Transverse colon (tissue), 4 donors: Measurements from ENCODE around the gene DCBLD2. TPM values are rescaled to one million over a fixed set of nuclear protein-coding genes. Genes with fewer than 3 reads are reported as not detected.

Experiments used
- DNase-seq: peaks from one replicate; pipeline ENCODE4 v3.0.0-alpha.2; 2019
- H3K27ac ChIP-seq, 4 donors: fragments of 200-600 bp; sonication (generic); 2 replicates each; pipeline ENCODE4 v1.5.1; 2016 to 2018; ENCODE audit warnings: inconsistent platforms in 4 of 4
- H3K27me3 ChIP-seq: fragments of 200-600 bp; sonication (generic); 2 replicates; pipeline ENCODE4 v1.5.1; 2017; ENCODE audit warnings: inconsistent platforms
- H3K36me3 ChIP-seq, 4 donors: fragments of 200-600 bp; sonication (generic); 2 replicates each; pipeline ENCODE4 v1.5.1; 2017 to 2019; ENCODE audit warnings: inconsistent platforms in 4 of 4
- H3K4me1 ChIP-seq, 4 donors: fragments of 200-600 bp; sonication (generic); 2 replicates each; pipeline ENCODE4 v1.5.1; 2017 to 2020; ENCODE audit warnings: inconsistent platforms in 4 of 4
- H3K4me3 ChIP-seq, 4 donors: fragments of 200-600 bp; sonication (generic); 1 replicate in 1 of 4; 2 replicates in 3 of 4; pipeline versions ENCODE4 v1.5.1 to v1.6.1; 2017 to 2019; ENCODE audit warnings: inconsistent platforms in 4 of 4
- H3K9me3 ChIP-seq, 2 donors: fragments of 200-600 bp; sonication (generic); 2 replicates each; pipeline ENCODE4 v1.5.1; 2017 to 2019; ENCODE audit warnings: inconsistent platforms in 2 of 2
- CTCF ChIP-seq, 5 experiments: fragments of 200-600 bp in 3 of 5; fragments of 450-650 bp in 2 of 5; sonication (generic) in 3 of 5; IDR thresholded peaks; 1 replicate in 2 of 5; 2 replicates in 3 of 5; pipeline ENCODE4 v1.5.1; 2016 to 2017; ENCODE audit warnings: antibody characterized with exemption in 5 of 5, inconsistent platforms in 3 of 5, mild to moderate bottlenecking in 2 of 5, moderate library complexity in 1 of 5
- EP300 ChIP-seq: sonication (generic); formaldehyde crosslinking; IDR thresholded peaks from one replicate; pipeline ENCODE4 v1.6.1; 2017; ENCODE audit warnings: antibody characterized with exemption, low read depth
- POLR2A ChIP-seq: fragments of 450-650 bp; IDR thresholded peaks from one replicate; pipeline ENCODE4 v1.6.1; 2016; ENCODE audit warnings: antibody characterized with exemption, mild to moderate bottlenecking, moderate library complexity
- POLR2AphosphoS5 ChIP-seq, 3 donors: sonication (generic); formaldehyde crosslinking; IDR thresholded peaks; one replicate each; pipeline ENCODE4 v1.6.1; 2016; ENCODE audit warnings: antibody characterized with exemption in 3 of 3
- WGBS, 2 donors: methylation state at CpG; one replicate each; pipeline ENCODE4 v1.1.5; 2018; ENCODE audit warnings: low coverage in 1 of 2; 5-methylcytosine and 5-hydroxymethylcytosine counted together
- in situ Hi-C, 4 donors: fragments of 200-750 bp; cut with MboI; loops; one replicate each; pipeline versions ENCODE4 v1.15.0 to v1.15.1; 2017; ENCODE audit warnings: low sequenced_read_pairs in 3 of 4, low pct_ligation_motif_present in 1 of 4, low pct_unique_long_range_greater_than_20kb in 1 of 4
- intact Hi-C: fragments of 100-400 bp; cut with DNase I; formaldehyde crosslinking; loops from one replicate; pipeline ENCODE4 v1.15.1; 2023; ENCODE audit warnings: low total_unique reads
- total RNA-seq, 4 donors: library from RNA; depleted of rRNA; stranded (reverse); fragments of >200 nt; gene quantifications; one replicate each; pipeline ENCODE4 v1.1.0, GENCODE V29; 2016

The DCBLD2 gene
- total RNA-seq, 4 donors from 2014 or later, result 14.3 to 20.6 (median 18.4) TPM

- Histone ChIP-seq H3K36me3 (peaks cover 0 to 22% (median 0%) of the 10 kb centered on the region in 4 donors), H3K4me3 (no peak overlapping the region), H3K9me3 (no peaks in the 10 kb centered on the region), H3K4me1 (no peaks in the 10 kb centered on the region), H3K27ac (no peak overlapping the region), H3K27me3 (no peaks in the 10 kb centered on the region)
- WGBS, 2 donors, result 89% methylated on average over 4 of the region's 4 CpGs
- no peak for TF ChIP-seq CTCF (IDR thresholded peaks at IDR 0.05)
- no peak for TF ChIP-seq EP300
- no peak for TF ChIP-seq POLR2AphosphoS5 (IDR thresholded peaks at IDR 0.05)
- TF ChIP-seq POLR2A, result no peak
- no peak for DNase-seq
- intact Hi-C loops (no loop called here), in situ Hi-C loops (loop anchor here in 1 of 4 donors (25.0 kb wide), 1 partner anchor 770 kb away; the partner anchor contains the start of gene GABRR3)
These were observed 94.5 kb downstream of the DCBLD2 start for GRCh38 chr3:98807011-98807410.

- peaks cover 0 to 22% (median 0%) of the 10 kb centered on the region in 4 donors for H3K36me3 ChIP-seq
- 67 to 73% methylated on average over 1 of the region's 1 CpG for WGBS, 2 donors
- in situ Hi-C loops, result loop anchor here in 1 of 4 donors (25.0 kb wide), 1 partner anchor 769 kb away; the partner anchor contains the start of gene GABRR3
- H3K27ac ChIP-seq, result no peak overlapping the region
- no peaks in the 10 kb centered on the region for H3K9me3 ChIP-seq
- intact Hi-C loops, result no loop called here
- no peak for DNase-seq
- H3K27me3 ChIP-seq, result no peaks in the 10 kb centered on the region
- H3K4me1 ChIP-seq, result no peaks in the 10 kb centered on the region
- TF ChIP-seq EP300 (no peak), CTCF (IDR thresholded peaks at IDR 0.05) (no peak), POLR2AphosphoS5 (IDR thresholded peaks at IDR 0.05) (no peak), POLR2A (no peak)
- no peak overlapping the region for H3K4me3 ChIP-seq
These were observed 95.0 kb downstream of the DCBLD2 start for GRCh38 chr3:98806521-98806920.

GRCh38 chr3:98805571-98805970, 95.9 kb downstream of the DCBLD2 start:
- Histone ChIP-seq H3K4me1 (no peaks in the 10 kb centered on the region), H3K36me3 (peaks cover 0 to 22% (median 0%) of the 10 kb centered on the region in 4 donors), H3K4me3 (no peak overlapping the region), H3K27ac (no peak overlapping the region), H3K27me3 (no peaks in the 10 kb centered on the region), H3K9me3 (no peaks in the 10 kb centered on the region)
- DNase-seq, result no peak
- WGBS, 2 donors, result 82 to 87% methylated on average over 3 to 6 of the region's 6 CpGs
- TF ChIP-seq POLR2AphosphoS5 (IDR thresholded peaks at IDR 0.05), result no peak
- no peak for TF ChIP-seq CTCF (IDR thresholded peaks at IDR 0.05)
- no peak for TF ChIP-seq POLR2A
- no peak for TF ChIP-seq EP300
- intact Hi-C loops, result no loop called here
- in situ Hi-C loops, result loop anchor here in 1 of 4 donors (25.0 kb wide), 1 partner anchor 768 kb away; the partner anchor contains the start of gene GABRR3

- WGBS, 2 donors, result 90 to 93% methylated on average over 7 of the region's 7 CpGs
These were observed 100.3 kb downstream of the DCBLD2 start for GRCh38 chr3:98801043-98801747.

More at GRCh38 chr3:98801043-98801747, 100.3 kb downstream of the DCBLD2 start:
- H3K4me1 ChIP-seq, result no peaks in the 10 kb centered on the region
- no peak for DNase-seq
- H3K27ac ChIP-seq, result no peak overlapping the region
- no peak overlapping the region for H3K4me3 ChIP-seq
- no peaks in the 10 kb centered on the region for H3K9me3 ChIP-seq
- intact Hi-C loops (no loop called here), in situ Hi-C loops (loop anchor here in 1 of 4 donors (25.0 kb wide), 1 partner anchor 764 kb away; the partner anchor contains the start of gene GABRR3)
- peaks cover 0 to 5% (median 0%) of the 10 kb centered on the region in 4 donors for H3K36me3 ChIP-seq
- TF ChIP-seq CTCF (IDR thresholded peaks at IDR 0.05) (no peak), POLR2A (no peak), POLR2AphosphoS5 (IDR thresholded peaks at IDR 0.05) (no peak), EP300 (no peak)
- no peaks in the 10 kb centered on the region for H3K27me3 ChIP-seq
